Germinal center (tissue), 1 donor: Measurements from ENCODE around the gene CARD14.
A peak's percentile ranks its signal among the peaks of the same experiment; 100 is the strongest.
"Not testable (repeated sequence)": the region's sequence is repeated elsewhere in the genome, so short reads cannot be mapped to it uniquely, and the experiment has no call there.

Experiments used
- DNase-seq: peaks from one replicate; pipeline ENCODE4 v3.0.0; 2012; ENCODE audit warnings: mixed read lengths, low spot score

Gene CARD14

DNA sequence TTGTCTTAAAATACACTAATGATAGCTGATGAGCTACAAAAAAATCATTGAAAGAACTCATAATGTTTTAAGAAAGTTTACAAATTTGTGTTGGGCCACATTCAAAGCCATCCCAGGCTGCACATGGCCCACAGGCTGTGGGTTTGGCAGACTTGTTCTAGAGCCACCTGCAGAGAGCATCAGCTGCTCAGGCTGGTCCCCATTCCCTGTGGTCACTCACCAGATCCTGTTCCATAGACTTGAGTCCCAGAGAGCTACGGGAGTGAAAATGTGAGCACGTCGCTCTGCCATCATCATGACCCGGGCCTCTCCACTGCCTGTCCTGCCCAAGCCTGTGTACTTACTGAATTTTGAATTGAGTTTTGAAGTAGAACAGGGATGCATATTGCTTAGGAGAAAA is 57.3 kb downstream of the CARD14 start:
- DNase-seq: no peak

DNA sequence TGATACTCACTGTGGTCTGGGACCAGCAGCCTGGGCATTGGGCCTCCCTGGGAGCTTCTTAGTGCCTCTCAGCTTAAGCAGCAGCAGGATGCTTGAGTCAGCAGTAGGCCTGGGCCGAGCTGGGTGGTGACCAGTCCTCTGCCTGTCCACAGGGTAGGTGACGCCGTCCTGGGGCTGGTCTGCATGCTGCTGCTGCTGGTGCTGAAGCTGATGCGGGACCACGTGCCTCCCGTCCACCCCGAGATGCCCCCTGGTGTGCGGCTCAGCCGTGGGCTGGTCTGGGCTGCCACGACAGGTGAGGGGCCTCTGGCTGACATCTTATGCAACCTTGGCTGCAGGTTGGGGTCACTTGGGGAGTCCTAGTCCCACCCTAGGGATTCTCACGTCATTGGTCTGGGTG is 57.8 kb downstream of the CARD14 start:
- DNase-seq: no peak

DNA sequence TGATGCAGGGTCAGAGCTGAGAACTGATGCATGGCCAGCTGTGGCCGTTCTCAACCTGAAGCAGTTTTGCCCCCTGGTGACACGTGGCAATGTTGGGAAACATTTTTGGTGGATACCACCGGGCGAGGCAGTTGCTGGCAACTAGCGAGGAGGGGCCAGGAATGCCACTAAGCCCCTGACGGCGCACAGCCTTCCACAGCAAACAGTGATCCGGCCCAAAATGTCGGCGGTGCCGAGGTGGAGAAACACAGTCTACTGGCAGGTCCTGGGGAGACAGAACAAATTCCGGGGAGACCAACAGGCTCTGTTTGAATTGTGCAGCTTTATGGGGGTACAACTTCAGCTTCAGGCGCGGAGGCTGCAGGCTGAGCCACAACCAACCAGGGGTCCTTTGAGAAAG is 58.6 kb downstream of the CARD14 start:
- no peak for DNase-seq

DNA sequence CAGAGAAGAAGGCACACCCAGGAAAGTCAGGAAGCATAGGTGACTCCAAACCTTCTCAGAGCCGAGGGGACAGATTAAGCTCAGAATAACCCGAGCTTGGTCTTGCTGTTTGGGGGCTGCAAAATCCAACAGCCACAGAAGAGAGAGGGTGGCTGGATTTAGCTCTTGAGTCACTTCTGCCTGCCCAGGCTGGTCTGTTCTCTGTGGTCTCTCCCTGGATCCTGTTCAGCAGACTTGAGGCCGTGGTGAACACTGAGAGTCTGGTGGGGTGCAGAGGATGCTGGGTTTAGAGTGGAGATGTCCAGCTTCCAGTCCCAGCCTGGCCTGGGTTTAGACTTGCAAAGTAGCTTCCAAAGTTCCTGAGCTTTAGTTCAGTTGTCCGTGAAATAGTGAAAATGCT is 59.2 kb downstream of the CARD14 start:
- DNase-seq: no peak

DNA sequence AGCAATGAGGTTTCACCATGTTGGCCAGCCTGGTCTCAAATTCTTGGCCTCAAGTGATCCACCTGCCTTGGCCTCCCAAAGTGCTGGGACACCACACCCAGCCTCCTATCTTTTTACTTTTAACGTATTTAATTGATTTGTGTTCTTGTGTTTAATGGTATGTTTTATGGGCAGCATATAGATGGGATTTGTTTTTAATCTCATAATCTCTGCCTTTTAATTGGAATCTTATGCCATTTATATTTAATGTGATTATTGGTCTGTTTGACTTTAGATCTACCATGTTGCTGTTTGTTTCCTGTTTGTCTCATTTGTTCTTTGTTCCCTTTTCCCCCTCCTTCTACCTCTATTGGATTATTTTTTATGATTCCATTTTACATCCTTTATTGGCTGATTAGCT is 62.6 kb downstream of the CARD14 start:
- DNase-seq: no peak

DNA sequence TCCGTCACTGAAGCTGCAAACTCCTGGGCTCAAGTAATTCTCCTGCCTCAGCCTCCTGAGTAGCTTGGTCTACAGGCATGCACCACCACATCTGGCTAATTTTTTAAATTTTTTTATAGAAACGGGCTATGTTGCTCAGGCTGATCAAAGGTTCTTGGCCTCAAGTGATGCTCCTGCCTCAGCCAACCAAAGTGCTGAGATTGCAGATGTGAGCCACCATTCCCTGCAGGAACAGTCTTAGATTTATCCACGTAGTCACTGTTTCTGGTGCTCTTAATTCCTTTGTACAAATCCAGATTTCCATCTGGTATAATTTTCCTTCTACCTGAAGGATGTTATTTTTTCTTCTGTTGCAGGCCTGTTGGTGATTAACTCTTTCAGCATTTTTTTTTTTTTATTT is 63.4 kb downstream of the CARD14 start:
- no peak for DNase-seq

DNA sequence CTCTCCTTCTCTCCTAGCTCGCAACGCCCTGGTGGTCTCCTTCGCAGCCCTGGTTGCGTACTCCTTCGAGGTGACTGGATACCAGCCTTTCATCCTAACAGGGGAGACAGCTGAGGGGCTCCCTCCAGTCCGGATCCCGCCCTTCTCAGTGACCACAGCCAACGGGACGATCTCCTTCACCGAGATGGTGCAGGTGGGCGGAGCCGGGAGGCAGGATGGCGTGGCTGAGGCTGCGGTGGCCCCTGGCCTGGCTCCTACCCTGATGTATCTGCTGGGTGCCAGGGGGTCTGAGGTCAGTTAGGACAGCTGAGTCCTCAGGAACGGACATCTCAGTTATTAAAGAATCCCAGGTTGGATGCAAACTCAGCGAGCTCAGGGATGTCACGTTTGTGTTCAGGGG is 67.1 kb downstream of the CARD14 start:
- DNase-seq: no peak

DNA sequence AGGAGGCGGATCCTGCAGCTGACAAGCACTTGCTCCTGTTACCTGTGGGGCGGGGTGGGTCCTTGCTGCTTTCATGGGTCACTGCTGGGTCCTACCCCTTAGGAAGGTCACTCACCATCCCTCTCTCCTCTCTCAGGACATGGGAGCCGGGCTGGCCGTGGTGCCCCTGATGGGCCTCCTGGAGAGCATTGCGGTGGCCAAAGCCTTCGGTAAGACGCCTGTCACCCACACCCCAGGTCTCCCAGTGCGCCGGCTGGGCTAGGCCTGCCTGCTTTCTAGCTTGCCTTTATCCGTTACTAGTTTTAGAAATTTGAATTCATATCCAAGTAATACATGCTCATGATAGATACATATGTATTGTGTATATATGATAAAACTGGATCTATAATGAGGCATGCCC is 67.6 kb downstream of the CARD14 start:
- no peak for DNase-seq

DNA sequence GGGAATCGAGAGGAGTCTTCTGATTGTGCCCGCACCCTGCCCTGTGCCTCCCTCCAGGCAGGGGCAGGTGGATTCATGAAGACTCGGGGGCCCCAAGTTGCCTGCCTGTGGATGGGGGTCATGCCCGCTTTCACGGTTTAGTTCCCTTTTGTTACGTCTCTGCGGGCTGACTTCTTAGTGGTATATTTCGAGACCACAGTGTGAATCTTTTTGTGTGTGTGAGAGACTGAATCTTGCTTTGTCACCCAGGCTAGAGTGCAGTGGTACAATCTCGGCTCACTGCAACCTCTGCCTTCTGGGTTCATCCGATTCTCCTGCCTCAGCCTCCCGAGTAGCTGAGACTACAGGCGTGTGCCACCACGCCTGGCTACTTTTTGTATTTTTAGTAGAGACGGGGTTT is 72.7 kb downstream of the CARD14 start:
- DNase-seq: no peak

DNA sequence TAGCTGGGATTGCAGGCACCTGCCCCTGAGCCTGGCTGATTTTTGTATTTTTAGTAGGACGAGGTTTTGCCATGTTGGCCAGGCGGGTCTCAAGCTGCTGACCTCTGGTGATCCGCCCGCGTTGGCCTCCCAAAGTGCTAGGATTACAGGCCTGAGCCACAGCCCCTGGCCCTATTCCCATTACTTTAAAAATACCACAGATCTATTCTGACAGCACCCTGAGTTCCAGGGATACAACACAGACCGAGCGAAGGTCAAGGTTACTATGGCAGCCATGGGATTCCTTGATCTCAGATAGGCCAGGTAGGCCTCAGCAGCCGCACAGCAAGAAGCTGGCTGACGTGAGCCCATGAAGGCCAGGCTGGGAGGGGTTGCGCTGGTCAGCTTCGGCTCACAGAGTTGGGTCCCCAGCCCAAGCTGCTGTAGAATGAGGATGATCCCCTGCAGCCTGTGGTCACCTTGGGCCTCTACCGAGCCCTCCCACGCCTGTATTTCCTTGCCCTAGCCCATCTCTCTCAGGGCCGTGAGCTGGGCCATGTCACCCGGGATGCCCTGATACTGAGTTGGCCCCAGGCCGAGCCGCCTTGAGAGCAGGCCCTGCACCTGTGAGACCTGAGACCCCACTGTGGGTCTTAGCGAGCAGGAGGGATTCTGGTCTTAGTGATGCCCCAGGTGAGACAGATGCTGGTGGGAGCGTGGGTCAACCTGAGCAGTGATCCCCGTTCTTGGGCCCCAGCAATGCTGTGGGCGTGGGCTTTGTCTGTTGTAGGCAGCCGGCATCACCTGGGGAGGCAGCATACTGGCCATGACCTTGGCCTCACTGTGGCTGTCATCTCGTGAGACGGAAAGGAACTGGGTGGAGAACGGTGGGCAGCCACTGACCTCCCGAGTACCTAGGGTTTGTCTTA is 74.0 kb downstream of the CARD14 start:
- no peak for DNase-seq

DNA sequence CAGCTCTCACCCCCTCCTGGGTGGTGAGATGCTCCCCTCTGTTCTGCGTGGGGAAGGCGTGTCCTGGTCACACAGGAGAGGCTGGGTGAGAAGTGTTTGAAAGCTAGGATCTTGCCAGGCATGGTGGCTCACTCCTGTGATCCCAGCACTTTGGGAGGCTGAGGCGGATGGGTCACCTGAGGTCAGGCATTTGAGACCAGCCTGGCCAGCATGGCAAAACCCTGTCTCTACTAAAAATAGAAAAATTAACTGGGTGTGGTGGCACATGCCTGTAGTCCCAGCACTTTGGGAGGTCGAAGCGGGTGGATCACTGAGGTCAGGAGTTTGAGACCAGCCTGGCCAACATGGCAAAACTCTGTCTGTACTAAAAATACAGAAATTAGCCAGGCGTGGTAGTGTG is 74.6 kb downstream of the CARD14 start:
- not testable (repeated sequence) for DNase-seq

DNA sequence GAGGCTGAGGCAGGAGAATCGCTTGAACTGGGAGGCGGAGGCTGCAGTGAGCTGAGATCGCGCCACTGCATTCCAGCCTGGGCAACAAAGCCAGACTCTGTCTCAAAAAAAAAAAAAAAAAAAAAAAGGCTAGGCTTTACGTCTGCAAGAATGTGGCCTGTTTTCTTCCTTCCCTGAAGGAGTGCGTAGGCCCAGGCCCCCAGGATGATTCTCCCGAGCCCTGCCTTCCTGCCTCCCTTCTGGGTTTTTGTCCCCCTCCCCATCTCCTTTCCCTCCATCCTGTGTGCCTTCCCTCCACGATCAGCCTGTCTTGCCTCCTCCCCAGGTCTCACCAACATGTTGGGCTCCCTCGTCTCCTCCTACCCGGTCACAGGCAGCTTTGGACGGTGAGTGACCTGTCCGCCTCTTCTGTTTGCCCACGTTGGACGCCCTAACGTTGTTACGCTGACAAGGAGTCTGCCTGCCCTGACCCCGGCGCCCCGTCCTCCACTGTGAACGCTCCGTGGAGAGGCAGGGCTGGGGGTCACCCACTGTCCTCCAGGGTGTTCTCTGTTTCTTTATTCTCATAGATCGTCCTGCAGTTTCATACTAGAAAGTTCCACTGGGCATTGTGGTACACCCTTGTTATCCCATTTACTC is 75.2 kb downstream of the CARD14 start:
- DNase-seq: no peak

DNA sequence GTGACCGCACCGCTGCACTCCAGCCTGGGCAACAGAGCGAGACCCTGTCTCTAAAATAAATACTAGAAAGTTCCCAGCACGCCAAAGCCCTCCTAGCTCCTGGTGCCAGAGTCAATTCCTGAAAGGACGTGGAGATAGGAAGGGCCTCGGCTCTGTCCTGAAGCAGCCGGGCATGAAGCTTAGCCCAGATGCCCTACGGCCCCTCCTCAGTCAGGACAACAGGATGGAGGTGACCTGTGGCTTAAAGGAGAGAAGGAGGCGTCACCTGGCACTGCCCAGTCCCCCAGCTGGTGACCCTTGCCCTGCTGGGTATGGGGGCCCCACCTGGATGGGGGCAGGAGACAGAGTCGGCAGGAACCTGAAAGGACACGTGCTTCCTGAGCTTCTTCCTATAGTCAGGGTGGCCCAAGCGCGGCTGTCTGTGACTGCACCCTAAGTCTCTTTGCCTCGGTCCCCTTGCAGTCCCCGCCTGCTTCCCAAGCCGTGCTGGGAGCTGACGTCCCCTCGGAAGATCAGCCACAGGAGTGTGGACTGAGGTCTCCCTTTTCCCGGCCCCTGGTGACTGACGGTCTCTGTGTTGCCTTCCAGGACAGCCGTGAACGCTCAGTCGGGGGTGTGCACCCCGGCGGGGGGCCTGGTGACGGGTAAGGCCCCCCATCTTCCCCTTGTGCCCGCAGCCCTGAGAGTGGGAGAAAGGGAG is 75.9 kb downstream of the CARD14 start:
- DNase-seq: no peak

DNA sequence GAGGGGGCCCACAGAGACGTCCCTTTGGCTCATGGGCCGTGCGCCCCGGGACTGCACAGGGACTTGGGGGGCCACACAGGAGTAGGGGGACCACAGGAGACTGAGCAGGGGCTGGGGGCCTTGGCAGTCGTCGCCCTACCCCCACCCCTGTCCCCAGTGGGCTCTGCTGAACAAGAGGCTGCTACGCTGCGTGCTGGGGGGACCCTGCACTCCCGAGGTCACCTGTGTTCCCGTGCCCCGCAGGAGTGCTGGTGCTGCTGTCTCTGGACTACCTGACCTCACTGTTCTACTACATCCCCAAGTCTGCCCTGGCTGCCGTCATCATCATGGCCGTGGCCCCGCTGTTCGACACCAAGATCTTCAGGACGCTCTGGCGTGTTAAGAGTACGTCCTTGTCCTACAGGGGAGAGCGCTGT is 76.4 kb downstream of the CARD14 start:
- no peak for DNase-seq

DNA sequence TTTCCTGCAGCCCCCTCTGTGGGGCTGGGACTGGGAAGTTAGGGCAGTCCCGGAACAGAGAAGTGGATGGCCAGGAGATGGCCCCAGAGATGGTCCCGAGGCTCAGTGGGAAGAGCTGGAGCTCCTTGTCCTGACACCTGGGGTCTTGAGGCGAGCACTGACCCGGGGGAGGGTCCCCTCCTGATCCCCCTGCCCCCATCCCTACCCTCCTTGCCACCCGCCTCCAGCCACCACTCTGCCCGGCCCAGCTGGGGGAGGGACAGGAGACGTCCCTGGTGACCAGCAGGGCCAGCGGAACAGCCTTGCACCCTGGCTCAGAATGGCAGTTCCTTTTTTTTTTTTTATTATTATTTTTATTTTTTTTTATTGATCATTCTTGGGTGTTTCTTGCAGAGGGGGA is 76.9 kb downstream of the CARD14 start:
- DNase-seq: no peak

DNA sequence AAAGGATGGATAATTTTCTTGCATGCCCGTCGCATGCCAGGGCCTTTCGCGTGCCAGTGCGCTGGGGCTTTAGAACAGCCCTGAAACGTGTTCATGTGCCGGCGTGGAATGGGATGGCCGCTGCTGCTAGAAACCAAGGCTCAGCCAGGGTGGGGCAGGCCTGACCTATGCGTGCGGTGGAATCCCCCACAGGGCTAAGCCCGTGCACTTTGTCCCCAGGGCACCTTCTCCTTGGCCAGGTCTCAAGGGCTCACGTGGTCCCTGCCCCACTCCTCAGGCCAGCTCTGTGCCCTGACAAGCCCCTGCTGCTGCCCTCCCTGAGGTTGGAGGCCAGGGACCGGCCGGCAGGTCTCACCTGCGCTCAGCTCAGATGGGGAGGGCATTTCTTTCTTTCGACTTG is 77.7 kb downstream of the CARD14 start:
- no peak for DNase-seq

DNA sequence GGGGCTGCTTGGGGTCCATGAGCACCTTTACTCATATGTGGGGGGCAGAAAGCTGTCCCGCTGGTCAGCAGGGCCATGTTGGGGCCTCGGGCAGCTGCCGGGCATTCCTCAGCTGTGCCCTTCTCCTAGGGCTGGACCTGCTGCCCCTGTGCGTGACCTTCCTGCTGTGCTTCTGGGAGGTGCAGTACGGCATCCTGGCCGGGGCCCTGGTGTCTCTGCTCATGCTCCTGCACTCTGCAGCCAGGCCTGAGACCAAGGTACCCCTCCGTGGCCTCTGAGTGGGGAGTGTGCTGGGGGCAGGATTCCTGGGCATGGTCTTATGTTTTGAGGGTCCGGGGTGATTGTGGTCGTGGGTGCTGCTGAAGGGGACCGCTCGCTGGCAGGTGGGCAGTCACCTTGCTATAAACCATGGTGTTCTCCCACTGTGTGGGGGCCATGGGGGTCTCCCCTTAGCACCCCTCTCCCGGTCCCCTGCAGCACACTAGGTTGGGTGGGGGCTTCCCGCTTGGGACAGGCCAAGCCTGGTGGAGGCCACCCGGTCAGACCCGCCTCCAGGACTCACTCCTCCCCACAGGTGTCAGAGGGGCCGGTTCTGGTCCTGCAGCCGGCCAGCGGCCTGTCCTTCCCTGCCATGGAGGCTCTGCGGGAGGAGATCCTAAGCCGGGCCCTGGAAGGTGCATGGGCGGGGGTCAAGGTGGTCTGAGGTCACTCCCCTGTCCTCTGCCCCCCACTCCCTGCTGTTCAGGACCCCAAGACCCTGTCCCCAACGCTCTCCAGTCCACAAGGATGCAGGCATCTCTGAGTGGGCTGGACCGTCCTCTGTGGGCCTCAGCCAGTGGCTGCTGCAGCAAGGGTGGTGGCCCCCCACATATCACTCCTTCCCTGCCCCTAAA is 78.4 kb downstream of the CARD14 start:
- DNase-seq: no peak

DNA sequence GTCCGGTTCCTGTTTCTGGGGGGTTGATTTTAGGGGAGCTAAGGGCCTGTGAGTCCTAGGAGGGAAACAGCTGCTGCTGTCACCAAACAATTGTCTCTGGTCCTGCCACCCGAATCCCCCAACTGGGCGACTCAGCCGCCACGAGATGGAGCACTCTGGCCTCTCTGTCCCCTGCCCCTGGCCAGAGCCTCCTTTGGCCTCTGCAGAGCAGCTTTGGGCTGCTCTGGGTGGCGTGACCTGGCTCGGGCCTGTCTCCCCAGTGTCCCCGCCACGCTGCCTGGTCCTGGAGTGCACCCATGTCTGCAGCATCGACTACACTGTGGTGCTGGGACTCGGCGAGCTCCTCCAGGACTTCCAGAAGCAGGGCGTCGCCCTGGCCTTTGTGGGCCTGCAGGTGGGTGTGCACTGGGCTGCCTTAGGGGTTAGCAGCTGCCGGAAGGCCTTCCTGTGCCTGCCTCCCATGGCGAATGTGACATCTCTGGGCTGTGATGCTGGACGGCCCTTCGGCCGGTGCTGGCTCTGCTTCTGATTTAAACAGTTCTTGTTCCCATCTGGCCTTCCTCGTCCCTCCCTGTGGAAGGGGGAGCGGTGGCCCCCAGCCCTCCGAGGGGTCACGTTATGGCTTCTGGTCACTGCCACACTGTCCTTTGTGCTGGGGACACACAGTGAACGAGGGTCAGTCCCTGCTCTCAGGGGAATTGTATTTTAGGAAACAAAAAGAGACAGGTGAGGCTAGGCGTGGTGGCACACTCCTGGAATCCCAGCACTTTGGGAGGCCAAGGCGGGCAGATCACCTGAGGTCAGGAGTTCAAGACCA is 79.3 kb downstream of the CARD14 start:
- DNase-seq: no peak

DNA sequence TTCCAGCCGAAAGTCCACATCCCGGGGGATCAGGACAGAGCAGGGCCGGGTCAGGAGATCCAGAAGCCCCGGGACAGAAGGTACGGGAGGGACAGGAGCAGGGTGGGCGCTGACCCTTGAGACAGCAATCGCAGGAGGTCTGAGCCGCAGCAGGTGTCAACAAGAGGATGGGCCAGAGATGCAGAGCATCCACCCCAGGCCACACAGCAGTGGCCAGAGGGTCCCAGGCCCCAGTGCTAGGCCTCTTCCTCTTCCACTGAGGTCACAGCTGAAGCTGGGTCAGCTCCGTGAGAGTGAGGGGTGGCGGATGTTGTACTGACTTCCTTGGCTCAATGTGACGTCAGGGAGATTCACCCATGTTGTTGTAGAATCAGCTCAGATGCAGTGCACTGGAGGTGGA is 82.1 kb downstream of the CARD14 start:
- DNase-seq: no peak

DNA sequence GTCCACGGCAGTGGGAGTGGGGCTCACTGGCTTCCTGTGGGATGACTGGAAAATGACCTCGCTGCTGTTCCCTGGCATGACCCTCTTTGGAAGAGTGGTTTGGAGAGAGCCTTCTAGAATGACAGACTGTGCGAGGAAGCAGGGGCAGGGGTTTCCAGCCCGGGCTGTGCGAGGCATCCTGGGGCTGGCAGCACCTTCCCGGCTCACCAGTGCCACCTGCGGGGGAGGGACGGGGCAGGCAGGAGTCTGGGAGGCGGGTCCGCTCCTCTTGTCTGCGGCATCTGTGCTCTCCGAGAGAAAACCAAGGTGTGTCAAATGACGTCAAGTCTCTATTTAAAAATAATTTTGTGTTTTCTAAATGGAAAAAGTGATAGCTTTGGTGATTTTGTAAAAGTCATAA is 83.0 kb downstream of the CARD14 start:
- peak; percentile 80 for DNase-seq
